ENCODE data around the gene ARL4A. TPM values are rescaled to one million over a fixed set of nuclear protein-coding genes. Genes with fewer than 3 reads are reported as not detected.

Gene ARL4A
- total RNA-seq, 2 experiments from 2014 or later: 12.2 to 13.8 TPM

GRCh38 chr7:12722136-12722535 lies 34.7 kb downstream of the ARL4A start:
- Mint-ChIP-seq H3K4me1 (peaks cover 24% of the 10 kb centered on the region), H3K9me3 (no peaks in the 10 kb centered on the region), H3K27me3 (no peaks in the 10 kb centered on the region), H3K27ac (no peak overlapping the region), H3K4me3 (no peak overlapping the region), H3K36me3 (no peaks in the 10 kb centered on the region)
- DNase-seq: no peak

- Mint-ChIP-seq H3K36me3 (no peaks in the 10 kb centered on the region), H3K4me1 (peaks cover 21% of the 10 kb centered on the region), H3K27me3 (no peaks in the 10 kb centered on the region), H3K4me3 (no peak overlapping the region), H3K9me3 (no peaks in the 10 kb centered on the region), H3K27ac (peak overlapping the region; percentile 46)
- no peak for DNase-seq
Observed at GRCh38 chr7:12722636-12723605, 35.5 kb downstream of the ARL4A start.

GRCh38 chr7:12725575-12726316 lies 38.3 kb downstream of the ARL4A start:
- Mint-ChIP-seq H3K27me3 (no peaks in the 10 kb centered on the region), H3K9me3 (no peaks in the 10 kb centered on the region), H3K27ac (no peak overlapping the region), H3K36me3 (no peaks in the 10 kb centered on the region), H3K4me1 (peaks cover 15% of the 10 kb centered on the region), H3K4me3 (no peak overlapping the region)
- DNase-seq: no peak

- Mint-ChIP-seq H3K4me1 (peaks cover 21% of the 10 kb centered on the region), H3K36me3 (no peaks in the 10 kb centered on the region)
Observed at GRCh38 chr7:12726908-12727307, 39.5 kb downstream of the ARL4A start.

GRCh38 chr7:12727455-12728191 lies 40.2 kb downstream of the ARL4A start:
- H3K4me1 Mint-ChIP-seq: peaks cover 21% of the 10 kb centered on the region

More at GRCh38 chr7:12726908-12727307, 39.5 kb downstream of the ARL4A start:
- Mint-ChIP-seq H3K9me3 (no peaks in the 10 kb centered on the region), H3K27ac (no peak overlapping the region), H3K4me3 (no peak overlapping the region), H3K27me3 (no peaks in the 10 kb centered on the region)
- DNase-seq: no peak

GRCh38 chr7:12728192-12728538 lies 40.7 kb downstream of the ARL4A start:
- Mint-ChIP-seq H3K27me3 (no peaks in the 10 kb centered on the region), H3K36me3 (no peaks in the 10 kb centered on the region), H3K27ac (no peak overlapping the region), H3K4me3 (no peak overlapping the region), H3K4me1 (peaks cover 15% of the 10 kb centered on the region), H3K9me3 (no peaks in the 10 kb centered on the region)
- no peak for DNase-seq

More at GRCh38 chr7:12727455-12728191, 40.2 kb downstream of the ARL4A start:
- no peak for DNase-seq
- H3K9me3 Mint-ChIP-seq: no peaks in the 10 kb centered on the region
- H3K4me3 Mint-ChIP-seq: no peak overlapping the region
- H3K27ac Mint-ChIP-seq: no peak overlapping the region
- no peaks in the 10 kb centered on the region for H3K36me3 Mint-ChIP-seq
- no peaks in the 10 kb centered on the region for H3K27me3 Mint-ChIP-seq

- no peaks in the 10 kb centered on the region for H3K9me3 Mint-ChIP-seq
- no peaks in the 10 kb centered on the region for H3K36me3 Mint-ChIP-seq
- no peak for DNase-seq
- no peak overlapping the region for H3K4me3 Mint-ChIP-seq
- no peaks in the 10 kb centered on the region for H3K27me3 Mint-ChIP-seq
- no peak overlapping the region for H3K27ac Mint-ChIP-seq
- H3K4me1 Mint-ChIP-seq: peaks cover 14% of the 10 kb centered on the region
Observed at GRCh38 chr7:12729112-12729511, 41.7 kb downstream of the ARL4A start.

- no peaks in the 10 kb centered on the region for H3K9me3 Mint-ChIP-seq
- H3K27ac Mint-ChIP-seq: no peak overlapping the region
- no peak for DNase-seq
- H3K36me3 Mint-ChIP-seq: no peaks in the 10 kb centered on the region
- peaks cover 14% of the 10 kb centered on the region for H3K4me1 Mint-ChIP-seq
- no peak overlapping the region for H3K4me3 Mint-ChIP-seq
- H3K27me3 Mint-ChIP-seq: no peaks in the 10 kb centered on the region
Observed at GRCh38 chr7:12730523-12730922, 43.1 kb downstream of the ARL4A start.

GRCh38 chr7:12731214-12731656 lies 43.8 kb downstream of the ARL4A start:
- Mint-ChIP-seq H3K4me3 (no peak overlapping the region), H3K36me3 (no peaks in the 10 kb centered on the region), H3K27me3 (no peaks in the 10 kb centered on the region), H3K9me3 (no peaks in the 10 kb centered on the region), H3K27ac (no peak overlapping the region), H3K4me1 (peaks cover 14% of the 10 kb centered on the region)
- DNase-seq: no peak

GRCh38 chr7:12731775-12732174 lies 44.3 kb downstream of the ARL4A start:
- DNase-seq: no peak
- H3K4me3 Mint-ChIP-seq: no peak overlapping the region
- no peak overlapping the region for H3K27ac Mint-ChIP-seq
- no peaks in the 10 kb centered on the region for H3K9me3 Mint-ChIP-seq
- no peaks in the 10 kb centered on the region for H3K27me3 Mint-ChIP-seq
- peaks cover 14% of the 10 kb centered on the region for H3K4me1 Mint-ChIP-seq
- no peaks in the 10 kb centered on the region for H3K36me3 Mint-ChIP-seq

GRCh38 chr7:12732428-12732827 lies 45.0 kb downstream of the ARL4A start:
- H3K4me1 Mint-ChIP-seq: peaks cover 14% of the 10 kb centered on the region
- H3K9me3 Mint-ChIP-seq: no peaks in the 10 kb centered on the region
- no peak overlapping the region for H3K27ac Mint-ChIP-seq
- no peaks in the 10 kb centered on the region for H3K27me3 Mint-ChIP-seq
- no peak for DNase-seq
- H3K4me3 Mint-ChIP-seq: no peak overlapping the region
- no peaks in the 10 kb centered on the region for H3K36me3 Mint-ChIP-seq

- Mint-ChIP-seq H3K9me3 (no peaks in the 10 kb centered on the region), H3K27me3 (no peaks in the 10 kb centered on the region), H3K4me3 (no peak overlapping the region), H3K27ac (no peak overlapping the region), H3K36me3 (no peaks in the 10 kb centered on the region), H3K4me1 (peaks cover 5% of the 10 kb centered on the region)
- no peak for DNase-seq
Observed at GRCh38 chr7:12735923-12736322, 48.5 kb downstream of the ARL4A start.

- Mint-ChIP-seq H3K4me3 (no peak overlapping the region), H3K36me3 (no peaks in the 10 kb centered on the region), H3K9me3 (no peaks in the 10 kb centered on the region), H3K4me1 (peaks cover 1% of the 10 kb centered on the region), H3K27me3 (no peaks in the 10 kb centered on the region), H3K27ac (no peak overlapping the region)
- no peak for DNase-seq
Observed at GRCh38 chr7:12737373-12737772, 49.9 kb downstream of the ARL4A start.

- H3K9me3 Mint-ChIP-seq: no peaks in the 10 kb centered on the region
- H3K4me3 Mint-ChIP-seq: no peak overlapping the region
- H3K36me3 Mint-ChIP-seq: no peaks in the 10 kb centered on the region
Observed at GRCh38 chr7:12737836-12738235, 50.4 kb downstream of the ARL4A start.

GRCh38 chr7:12738665-12739064 lies 51.2 kb downstream of the ARL4A start:
- no peak overlapping the region for H3K27ac Mint-ChIP-seq
- H3K4me1 Mint-ChIP-seq: no peaks in the 10 kb centered on the region
- DNase-seq: no peak
- H3K9me3 Mint-ChIP-seq: no peaks in the 10 kb centered on the region
- H3K36me3 Mint-ChIP-seq: no peaks in the 10 kb centered on the region
- H3K27me3 Mint-ChIP-seq: no peaks in the 10 kb centered on the region
- H3K4me3 Mint-ChIP-seq: no peak overlapping the region

More at GRCh38 chr7:12737836-12738235, 50.4 kb downstream of the ARL4A start:
- DNase-seq: no peak
- no peak overlapping the region for H3K27ac Mint-ChIP-seq
- H3K4me1 Mint-ChIP-seq: no peaks in the 10 kb centered on the region
- no peaks in the 10 kb centered on the region for H3K27me3 Mint-ChIP-seq
